H7 (cell line): Measurements from ENCODE around the gene DPYSL4. TPM values are rescaled to one million over a fixed set of nuclear protein-coding genes. Genes with fewer than 3 reads are reported as not detected.

Experiments used
- DNase-seq: peaks from one replicate; pipeline ENCODE4 v3.0.0; 2012
- H3K27me3 ChIP-seq: 2 replicates; pipeline ENCODE4 v1.6.0; 2011; ENCODE audit warnings: mild to moderate bottlenecking, low read length; ENCODE audit not compliant: control insufficient read depth, insufficient read depth
- H3K36me3 ChIP-seq: replicated peaks from 2 replicates; pipeline ENCODE4 v1.5.1; 2011; ENCODE audit warnings: low read length; ENCODE audit not compliant: control insufficient read depth, insufficient read depth
- H3K4me3 ChIP-seq: 2 replicates; pipeline ENCODE4 v1.5.1; 2011; ENCODE audit warnings: low read depth, mild to moderate bottlenecking, control low read depth, low read length, moderate library complexity; ENCODE audit not compliant: insufficient read depth
- total RNA-seq: library from RNA; depleted of rRNA; stranded (reverse); fragments of >200 nt; shearing (Covaris generic); gene quantifications from 2 replicates; pipeline ENCODE4 v1.2.3, GENCODE V29; 2014

The DPYSL4 gene
- total RNA-seq, 1 experiment from 2014 or later: 9.1 TPM

GRCh38 chr10:132198381-132199181, 11.8 kb downstream of the DPYSL4 start:
- DNase-seq: peak; percentile 63
- Histone ChIP-seq H3K27me3 (no peaks in the 10 kb centered on the region), H3K36me3 (no peaks in the 10 kb centered on the region; the same call in none of the 2 replicates), H3K4me3 (no peak overlapping the region)

GRCh38 chr10:132199268-132199853, 12.6 kb downstream of the DPYSL4 start:
- DNase-seq: no peak
- no peaks in the 10 kb centered on the region; the same call in none of the 2 replicates for H3K36me3 ChIP-seq
- H3K27me3 ChIP-seq: no peaks in the 10 kb centered on the region
- H3K4me3 ChIP-seq: no peak overlapping the region

DNA sequence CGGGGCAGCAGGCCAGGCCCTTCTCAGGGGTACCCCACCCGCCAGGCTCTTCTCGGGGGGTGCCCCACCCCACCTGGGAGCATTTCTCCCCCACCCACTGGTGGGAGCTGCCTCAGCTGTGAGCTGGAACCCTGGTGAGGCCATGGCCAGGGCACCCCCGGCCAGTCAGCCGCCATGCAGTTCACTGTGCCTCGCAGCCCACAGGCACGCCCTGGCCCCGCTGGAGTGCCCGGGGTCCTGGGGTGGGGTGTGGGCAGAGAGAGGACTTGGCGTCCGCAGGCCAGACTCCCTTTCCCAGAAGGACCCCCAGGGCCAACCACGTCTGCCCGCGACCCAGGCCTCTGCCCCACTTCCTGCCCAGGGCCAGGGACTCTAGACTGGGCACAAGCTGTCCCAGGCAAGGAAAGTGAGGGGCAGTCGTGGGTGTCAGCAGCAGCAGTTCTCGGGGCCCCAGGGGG, 13.1 kb downstream of the DPYSL4 start:
- H3K36me3 ChIP-seq: no peaks in the 10 kb centered on the region; the same call in none of the 2 replicates
- H3K4me3 ChIP-seq: no peak overlapping the region
- peak; percentile 67 for DNase-seq
- H3K27me3 ChIP-seq: no peaks in the 10 kb centered on the region

GRCh38 chr10:132200344-132201110, 13.8 kb downstream of the DPYSL4 start:
- Histone ChIP-seq H3K36me3 (no peaks in the 10 kb centered on the region; the same call in none of the 2 replicates), H3K4me3 (no peak overlapping the region)

DNA sequence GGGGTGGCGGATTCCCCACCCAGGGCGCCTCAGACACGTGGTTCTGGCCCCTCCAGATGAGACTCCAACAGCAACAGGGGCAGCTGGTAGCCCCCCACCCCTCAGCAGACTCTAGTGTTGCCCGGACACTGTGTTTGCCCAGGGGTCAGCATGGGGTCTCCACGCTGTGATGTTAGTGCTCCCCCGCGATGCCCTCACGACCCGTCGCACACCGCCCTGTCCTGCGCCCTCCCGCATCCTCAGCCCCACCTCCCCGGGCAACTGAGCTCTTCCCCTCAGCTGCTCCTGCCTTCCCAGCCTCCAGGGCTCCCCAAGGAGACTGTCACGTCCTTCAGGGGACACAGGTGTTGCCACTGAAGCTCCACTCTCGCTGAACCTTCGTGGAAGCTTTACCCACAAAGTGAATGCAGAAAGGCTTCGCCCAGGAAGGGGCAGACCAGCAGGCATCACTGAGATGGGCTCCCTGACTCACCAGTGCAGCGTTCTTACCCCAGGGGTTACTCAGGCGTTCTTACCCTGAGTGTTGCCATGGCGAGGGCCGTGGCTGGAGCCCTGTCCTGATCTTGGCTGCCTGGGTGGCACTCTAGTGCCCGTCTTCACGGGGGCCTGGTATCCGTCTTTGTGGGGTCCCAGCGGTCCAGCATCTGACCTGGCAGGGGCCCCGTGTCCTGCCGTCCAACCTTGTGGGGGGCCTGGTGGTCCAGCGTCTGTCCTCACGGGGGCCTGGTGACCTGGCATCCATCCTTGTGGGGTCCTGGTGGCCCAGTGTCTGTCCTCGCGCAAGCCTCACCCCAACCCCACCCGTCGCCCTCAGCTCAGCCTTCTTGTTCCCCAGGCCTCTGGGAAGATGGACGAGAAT, 14.6 kb downstream of the DPYSL4 start:
- H3K27me3 ChIP-seq: no peaks in the 10 kb centered on the region
- peak; percentile 67 for DNase-seq
- H3K36me3 ChIP-seq: no peaks in the 10 kb centered on the region; the same call in none of the 2 replicates
- H3K4me3 ChIP-seq: no peak overlapping the region

More at GRCh38 chr10:132200344-132201110, 13.8 kb downstream of the DPYSL4 start:
- peak; percentile 71 for DNase-seq
- no peaks in the 10 kb centered on the region for H3K27me3 ChIP-seq

GRCh38 chr10:132202070-132202970, 15.6 kb downstream of the DPYSL4 start:
- Histone ChIP-seq H3K4me3 (no peak overlapping the region), H3K36me3 (no peaks in the 10 kb centered on the region; the same call in none of the 2 replicates), H3K27me3 (no peaks in the 10 kb centered on the region)
- DNase-seq: peak; percentile 61

DNA sequence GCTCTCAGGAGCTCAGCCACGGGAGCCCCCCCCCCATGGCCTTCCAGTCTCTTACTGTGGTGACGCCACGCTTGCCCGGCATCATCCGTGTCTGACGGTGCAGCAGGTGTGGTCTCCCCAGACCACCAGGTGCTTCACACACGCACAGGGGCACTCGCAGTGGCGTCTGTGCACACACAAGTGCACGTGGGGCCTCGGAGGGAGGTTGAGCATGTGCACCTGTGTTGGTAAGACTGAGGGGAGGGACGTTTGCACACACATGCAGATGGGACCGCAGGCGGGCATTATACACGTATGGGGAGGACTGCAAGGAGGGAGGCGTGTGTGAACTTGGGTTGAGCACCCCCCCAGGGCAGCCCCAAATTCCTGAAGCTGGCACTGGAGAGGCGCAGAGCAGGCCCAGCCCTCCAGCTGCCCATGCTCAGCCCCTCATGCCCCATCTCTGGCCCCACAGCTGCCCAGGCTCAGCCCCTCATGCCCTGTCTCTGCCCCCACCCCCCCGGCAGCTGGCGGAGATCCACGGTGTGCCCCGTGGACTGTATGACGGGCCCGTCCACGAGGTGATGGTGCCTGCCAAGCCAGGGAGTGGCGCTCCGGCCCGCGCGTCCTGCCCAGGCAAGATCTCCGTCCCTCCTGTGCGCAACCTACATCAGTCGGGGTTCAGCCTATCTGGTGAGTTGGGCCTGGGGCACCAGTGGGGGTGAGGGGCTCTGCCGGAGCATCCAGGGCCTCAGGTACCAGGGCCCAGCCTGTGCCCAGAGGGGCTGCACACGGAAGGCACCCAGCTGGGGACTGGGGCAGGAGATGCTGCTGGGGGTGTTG, 16.7 kb downstream of the DPYSL4 start:
- H3K27me3 ChIP-seq: no peaks in the 10 kb centered on the region
- H3K36me3 ChIP-seq: no peaks in the 10 kb centered on the region; the same call in none of the 2 replicates
- DNase-seq: peak; percentile 64
- H3K4me3 ChIP-seq: no peak overlapping the region

- H3K36me3 ChIP-seq: no peaks in the 10 kb centered on the region; the same call in none of the 2 replicates
- peak; percentile 68 for DNase-seq
Measured at GRCh38 chr10:132204078-132204780, 17.5 kb downstream of the DPYSL4 start.

DNA sequence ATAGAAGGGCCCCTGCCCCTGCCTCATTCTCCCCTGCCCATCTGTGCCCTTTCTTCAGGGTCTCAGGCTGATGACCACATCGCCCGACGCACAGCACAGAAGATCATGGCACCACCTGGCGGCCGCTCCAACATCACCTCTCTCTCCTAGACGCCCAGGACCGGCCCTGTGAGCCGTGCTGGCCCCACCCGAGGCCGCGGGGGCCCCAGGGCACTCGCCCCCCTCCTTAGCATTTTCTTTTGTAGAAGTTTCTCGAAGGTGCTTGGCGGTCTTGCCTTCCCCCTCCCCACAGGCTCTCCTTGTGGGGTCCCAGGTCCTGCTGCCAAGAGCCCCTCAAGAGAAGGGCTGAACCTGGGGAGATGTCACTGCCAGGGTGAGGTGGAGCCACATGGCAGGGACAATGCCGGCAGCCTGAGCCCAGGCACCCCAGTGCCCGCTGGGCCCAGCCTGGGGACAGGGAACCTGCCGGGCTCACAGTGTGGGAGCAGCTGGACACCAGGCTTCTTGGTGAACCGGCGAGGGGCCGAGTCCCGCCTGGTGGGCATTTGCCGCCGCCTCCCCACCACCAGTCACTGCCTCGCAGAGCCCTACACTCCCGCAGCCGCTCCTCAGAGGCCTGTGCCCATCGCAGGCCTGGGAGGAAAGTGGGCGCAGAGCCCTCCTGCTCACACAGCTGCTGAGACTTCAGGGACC, 18.2 kb downstream of the DPYSL4 start:
- Histone ChIP-seq H3K4me3 (no peak overlapping the region), H3K27me3 (no peaks in the 10 kb centered on the region), H3K36me3 (no peaks in the 10 kb centered on the region; the same call in none of the 2 replicates)
- DNase-seq: peak; percentile 87

More at GRCh38 chr10:132204078-132204780, 17.5 kb downstream of the DPYSL4 start:
- Histone ChIP-seq H3K27me3 (no peaks in the 10 kb centered on the region), H3K4me3 (no peak overlapping the region)

DNA sequence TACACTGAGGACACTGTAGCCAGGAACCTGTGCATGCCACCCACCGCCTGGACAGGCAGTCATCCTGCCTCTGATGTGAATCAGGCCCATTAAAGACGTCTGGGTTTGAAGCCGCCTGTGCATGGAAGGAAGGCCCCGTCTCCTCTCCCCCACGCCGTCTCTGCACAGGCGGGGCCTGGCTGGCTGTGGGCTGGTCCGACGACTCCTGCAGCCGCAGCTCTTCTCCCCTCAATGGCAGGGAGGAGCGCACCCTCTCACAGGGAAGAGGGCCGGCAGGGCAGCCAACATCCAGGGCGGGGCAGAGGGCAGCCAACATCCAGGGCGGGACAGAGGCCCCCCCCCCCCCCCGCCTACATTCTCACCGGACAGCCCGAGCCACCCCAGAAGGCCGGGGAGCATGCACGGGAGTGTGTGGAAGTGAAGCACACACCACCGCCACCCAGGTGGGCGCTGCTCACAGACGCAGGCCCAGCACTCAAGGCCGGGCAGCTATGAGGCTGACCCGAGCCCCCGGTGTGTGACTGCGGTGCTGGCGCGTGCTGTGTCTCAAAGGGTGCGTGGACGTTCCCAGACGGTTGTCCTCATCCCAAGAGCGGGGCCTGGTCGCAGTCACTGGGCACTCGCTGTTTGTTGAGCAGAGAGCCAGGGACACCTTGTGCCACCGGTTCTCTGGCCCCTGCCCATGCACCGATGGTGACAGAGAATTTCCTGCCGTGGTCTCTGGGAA, 19.1 kb downstream of the DPYSL4 start:
- no peak overlapping the region for H3K4me3 ChIP-seq
- no peaks in the 10 kb centered on the region; the same call in none of the 2 replicates for H3K36me3 ChIP-seq
- DNase-seq: peak; percentile 71

DNA sequence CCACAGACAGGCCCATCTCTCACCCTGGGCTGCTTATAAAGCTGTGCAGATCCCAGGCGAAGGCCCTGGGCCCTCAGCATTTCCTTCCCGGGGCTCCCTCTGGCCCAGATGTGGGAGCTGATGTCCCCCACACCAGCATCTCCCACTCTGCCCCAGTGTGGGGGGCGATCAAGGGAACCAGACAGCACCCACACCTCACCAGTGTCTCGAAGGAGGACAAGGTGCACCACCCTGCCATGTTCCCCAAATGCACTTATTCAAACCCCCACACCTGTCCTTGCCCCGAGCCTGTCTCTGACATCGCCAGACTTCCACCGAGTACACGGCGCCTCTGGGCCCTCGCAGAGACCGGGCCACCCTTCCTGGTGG, 19.6 kb downstream of the DPYSL4 start:
- no peak overlapping the region for H3K4me3 ChIP-seq
- no peak for DNase-seq
- no peaks in the 10 kb centered on the region for H3K27me3 ChIP-seq
- H3K36me3 ChIP-seq: no peaks in the 10 kb centered on the region; the same call in 1 of the 2 replicates

More for the DNA sequence above, 19.1 kb downstream of the DPYSL4 start:
- H3K27me3 ChIP-seq: no peaks in the 10 kb centered on the region
